ENCODE measurements around the gene MRPL21.

The MRPL21 gene

GRCh38 chr11:68900835-68901381 is 2.7 kb downstream of the MRPL21 start:
- no peak overlapping the region for H3K4me2 ChIP-seq (ENCODE audit: low read depth, low read length)
- H3K27me3 ChIP-seq (replicated peaks; ENCODE audit: insufficient read depth, low read length): no peaks in the 10 kb centered on the region
- no peaks in the 10 kb centered on the region for H3K36me3 ChIP-seq (replicated peaks; ENCODE audit: insufficient read depth, low read length)
- peaks cover 14% of the 10 kb centered on the region for H3K4me1 ChIP-seq (ENCODE audit: low read length)
- no peak overlapping the region for H3K9ac ChIP-seq (ENCODE audit: low read length)
- no peaks in the 10 kb centered on the region for H3F3A ChIP-seq (ENCODE audit: insufficient read depth, low read length)
- DNase-seq: no peak
- no peaks in the 10 kb centered on the region for H3K9me2 ChIP-seq (replicated peaks; ENCODE audit: insufficient read depth, low read length)
- H2AFZ ChIP-seq (ENCODE audit: low read length): no peak overlapping the region
- no peak overlapping the region for H3K27ac ChIP-seq (ENCODE audit: low read length)
- no peak overlapping the region for H3K4me3 ChIP-seq (ENCODE audit: low read length)
- H4K20me1 ChIP-seq (ENCODE audit: insufficient read depth, low read length): no peaks in the 10 kb centered on the region
- TF ChIP-seq EZH2 (optimal IDR thresholded peaks at IDR 0.05; ENCODE audit: low read depth, low read length) (no peak), EZH2phosphoT487 (IDR thresholded peaks at IDR 0.05; ENCODE audit: low read length) (no peak)
- TF ChIP-seq, protein P1, sequence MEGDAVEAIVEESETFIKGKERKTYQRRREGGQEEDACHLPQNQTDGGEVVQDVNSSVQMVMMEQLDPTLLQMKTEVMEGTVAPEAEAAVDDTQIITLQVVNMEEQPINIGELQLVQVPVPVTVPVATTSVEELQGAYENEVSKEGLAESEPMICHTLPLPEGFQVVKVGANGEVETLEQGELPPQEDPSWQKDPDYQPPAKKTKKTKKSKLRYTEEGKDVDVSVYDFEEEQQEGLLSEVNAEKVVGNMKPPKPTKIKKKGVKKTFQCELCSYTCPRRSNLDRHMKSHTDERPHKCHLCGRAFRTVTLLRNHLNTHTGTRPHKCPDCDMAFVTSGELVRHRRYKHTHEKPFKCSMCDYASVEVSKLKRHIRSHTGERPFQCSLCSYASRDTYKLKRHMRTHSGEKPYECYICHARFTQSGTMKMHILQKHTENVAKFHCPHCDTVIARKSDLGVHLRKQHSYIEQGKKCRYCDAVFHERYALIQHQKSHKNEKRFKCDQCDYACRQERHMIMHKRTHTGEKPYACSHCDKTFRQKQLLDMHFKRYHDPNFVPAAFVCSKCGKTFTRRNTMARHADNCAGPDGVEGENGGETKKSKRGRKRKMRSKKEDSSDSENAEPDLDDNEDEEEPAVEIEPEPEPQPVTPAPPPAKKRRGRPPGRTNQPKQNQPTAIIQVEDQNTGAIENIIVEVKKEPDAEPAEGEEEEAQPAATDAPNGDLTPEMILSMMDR (IDR thresholded peaks at IDR 0.05; ENCODE audit: low read length): no peak
- H3K9me3 ChIP-seq (replicated peaks; ENCODE audit: insufficient read depth, low read length): no peaks in the 10 kb centered on the region
- H3K79me2 ChIP-seq (ENCODE audit: low read length): peaks cover 62% of the 10 kb centered on the region

DNA sequence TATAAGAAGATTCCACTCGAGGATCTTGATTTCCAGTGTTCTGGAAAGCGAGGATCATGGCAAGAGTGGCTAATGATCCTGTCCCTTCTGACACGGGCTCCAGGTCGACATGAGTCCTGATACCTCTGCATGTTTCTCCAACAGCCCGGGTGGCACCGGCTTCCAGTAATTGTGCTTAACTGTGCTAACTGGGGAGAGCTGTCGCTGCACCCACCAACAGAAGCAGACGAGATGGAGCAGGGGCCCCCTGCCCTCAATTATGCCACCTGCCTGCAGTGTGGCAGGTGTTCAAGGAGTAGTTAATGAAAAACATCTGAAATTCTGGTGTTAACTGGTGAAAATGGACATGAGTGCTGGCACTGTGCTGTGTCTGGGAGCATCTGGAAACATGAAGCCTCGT is 6.2 kb downstream of the MRPL21 start:
- Histone ChIP-seq H3K79me2 (ENCODE audit: low read length) (peaks cover 28% of the 10 kb centered on the region), H3K27me3 (replicated peaks; ENCODE audit: insufficient read depth, low read length) (no peaks in the 10 kb centered on the region), H3K36me3 (replicated peaks; ENCODE audit: insufficient read depth, low read length) (no peaks in the 10 kb centered on the region; the same call in 1 of the 2 replicates), H3K4me3 (ENCODE audit: low read length) (no peak overlapping the region), H3K9me2 (replicated peaks; ENCODE audit: insufficient read depth, low read length) (no peaks in the 10 kb centered on the region), H3K27ac (ENCODE audit: low read length) (no peak overlapping the region), H2AFZ (ENCODE audit: low read length) (no peak overlapping the region), H3K9me3 (replicated peaks; ENCODE audit: insufficient read depth, low read length) (no peaks in the 10 kb centered on the region), H3K4me2 (ENCODE audit: low read depth, low read length) (no peak overlapping the region), H3K4me1 (ENCODE audit: low read length) (peaks cover under 1% of the 10 kb centered on the region), H3K9ac (ENCODE audit: low read length) (no peak overlapping the region), H4K20me1 (ENCODE audit: insufficient read depth, low read length) (no peaks in the 10 kb centered on the region), H3F3A (ENCODE audit: insufficient read depth, low read length) (no peaks in the 10 kb centered on the region)
- TF ChIP-seq, protein P1 (IDR thresholded peaks at IDR 0.05; ENCODE audit: low read length): no peak
- TF ChIP-seq EZH2phosphoT487 (IDR thresholded peaks at IDR 0.05; ENCODE audit: low read length) (no peak), EZH2 (optimal IDR thresholded peaks at IDR 0.05; ENCODE audit: low read depth, low read length) (no peak)
- DNase-seq: no peak

DNA sequence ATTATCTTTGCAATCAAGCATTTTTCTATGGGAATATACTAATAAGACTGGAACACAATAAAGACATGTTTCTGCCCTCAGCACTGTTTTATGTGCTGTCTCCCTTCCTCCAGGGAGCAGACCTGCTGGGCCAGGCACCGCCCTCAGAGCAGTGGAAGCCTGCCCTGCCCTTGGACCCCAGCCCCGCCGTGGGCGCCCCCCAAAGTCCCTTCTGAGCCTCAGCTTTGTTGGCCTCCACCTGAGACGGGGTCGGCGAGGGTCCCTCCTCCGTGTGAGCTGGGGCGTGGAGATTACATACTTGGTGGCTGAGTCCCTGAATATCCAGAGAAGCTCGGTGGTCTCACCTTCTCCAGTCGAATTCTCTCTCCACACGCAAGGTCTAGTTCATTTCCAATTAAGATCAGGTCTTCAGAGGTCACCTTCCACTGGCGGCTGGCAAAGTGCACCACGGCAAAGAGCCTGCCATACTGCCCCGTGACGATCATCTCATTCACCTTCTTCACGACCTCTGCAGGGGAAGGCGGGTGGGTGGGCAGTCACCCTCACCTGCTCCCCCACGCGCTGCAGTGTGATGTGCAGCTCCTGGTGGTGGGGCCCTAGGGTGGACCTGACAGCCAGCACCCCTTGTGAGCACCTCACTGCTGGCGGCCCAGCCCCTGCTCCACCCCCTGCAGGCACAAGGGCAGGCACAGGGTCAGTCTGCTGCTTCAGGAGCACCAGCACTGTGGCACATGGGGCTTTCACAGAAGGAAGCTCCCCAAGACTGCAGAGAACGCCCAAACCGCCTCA is 7.3 kb downstream of the MRPL21 start:
- Histone ChIP-seq H3K4me3 (ENCODE audit: low read length) (no peak overlapping the region), H4K20me1 (ENCODE audit: insufficient read depth, low read length) (no peaks in the 10 kb centered on the region)

More for the DNA sequence above, 7.3 kb downstream of the MRPL21 start:
- Histone ChIP-seq H3K9me3 (replicated peaks; ENCODE audit: insufficient read depth, low read length) (no peaks in the 10 kb centered on the region), H3K36me3 (replicated peaks; ENCODE audit: insufficient read depth, low read length) (no peaks in the 10 kb centered on the region; the same call in 1 of the 2 replicates), H3F3A (ENCODE audit: insufficient read depth, low read length) (no peaks in the 10 kb centered on the region), H2AFZ (ENCODE audit: low read length) (no peak overlapping the region), H3K4me1 (ENCODE audit: low read length) (no peaks in the 10 kb centered on the region), H3K27ac (ENCODE audit: low read length) (no peak overlapping the region), H3K4me2 (ENCODE audit: low read depth, low read length) (no peak overlapping the region), H3K79me2 (ENCODE audit: low read length) (peaks cover 17% of the 10 kb centered on the region), H3K27me3 (replicated peaks; ENCODE audit: insufficient read depth, low read length) (no peaks in the 10 kb centered on the region), H3K9ac (ENCODE audit: low read length) (no peak overlapping the region), H3K9me2 (replicated peaks; ENCODE audit: insufficient read depth, low read length) (no peaks in the 10 kb centered on the region)
- TF ChIP-seq, protein P1 (IDR thresholded peaks at IDR 0.05; ENCODE audit: low read length): no peak
- TF ChIP-seq EZH2phosphoT487 (IDR thresholded peaks at IDR 0.05; ENCODE audit: low read length) (no peak), EZH2 (optimal IDR thresholded peaks at IDR 0.05; ENCODE audit: low read depth, low read length) (no peak)
- DNase-seq: no peak

All from MM.1S (cell line).